SK-N-SH (cell line): ENCODE measurements around the gene PLG.

Experiments
- CTCF ChIP-seq: fragments of 200-600 bp; sonication (generic); IDR thresholded peaks from 2 replicates; pipeline ENCODE4 v1.6.1; 2017; ENCODE audit warnings: antibody characterized with exemption, mild to moderate bottlenecking, moderate library complexity
- EZH2phosphoT487 ChIP-seq: fragments of 200-600 bp; sonication (generic); IDR thresholded peaks from 2 replicates; pipeline ENCODE4 v1.6.1; 2017; ENCODE audit warnings: low read depth, mixed run types, mild to moderate bottlenecking, antibody characterized with exemption, moderate library complexity, borderline replicate concordance
- JUND ChIP-seq: IDR thresholded peaks from 2 replicates; pipeline ENCODE4 v1.4.0; 2012
- NFIC ChIP-seq: IDR thresholded peaks from 2 replicates; pipeline ENCODE4 v1.4.0; 2012; ENCODE audit warnings: borderline replicate concordance
- PBX3 ChIP-seq: IDR thresholded peaks from 2 replicates; pipeline ENCODE4; 2012
- POLR2AphosphoS5 ChIP-seq: IDR thresholded peaks from 2 replicates; pipeline ENCODE4 v1.6.1; 2012; ENCODE audit warnings: low read depth, low read length
- RCOR1 ChIP-seq: fragments of 150-350 bp; IDR thresholded peaks from 2 replicates; pipeline ENCODE4 v1.6.1; 2017; ENCODE audit warnings: antibody characterized with exemption, low read length
- REST ChIP-seq: IDR thresholded peaks from 2 replicates; pipeline ENCODE4 v1.6.1; 2012; ENCODE audit warnings: mild to moderate bottlenecking, low read depth, low read length, moderate library complexity
- SIN3A ChIP-seq: IDR thresholded peaks from 2 replicates; pipeline ENCODE4 v1.6.1; 2012; ENCODE audit warnings: low read depth, mild to moderate bottlenecking, low read length, moderate library complexity, borderline replicate concordance
- SMC3 ChIP-seq: IDR thresholded peaks from 2 replicates; pipeline ENCODE4 v1.6.1; 2012; ENCODE audit warnings: low read depth, low read length, improper control_type of control experiment

GRCh38 chr6:160766657-160766988 lies 64.6 kb downstream of the PLG start:
- TF ChIP-seq NFIC (no peak), PBX3 (no peak), RCOR1 (no peak), CTCF (no peak), SIN3A (no peak), EZH2phosphoT487 (no peak), POLR2AphosphoS5 (no peak), JUND (no peak), SMC3 (no peak), REST (no peak)
